GM18868 (cell line): Measurements from ENCODE around the gene TMEM42.

Experiments
- ATAC-seq: cut with Tn5 transposase; IDR thresholded peaks from one replicate; pipeline ENCODE4 v1.9.1; 2021; ENCODE audit warnings: mild to moderate bottlenecking, moderate library complexity; ENCODE audit not compliant: unreplicated experiment

The TMEM42 gene

GRCh38 chr3:44870375-44871061 is 8.8 kb downstream of the TMEM42 start:
- ATAC-seq = no peak

DNA sequence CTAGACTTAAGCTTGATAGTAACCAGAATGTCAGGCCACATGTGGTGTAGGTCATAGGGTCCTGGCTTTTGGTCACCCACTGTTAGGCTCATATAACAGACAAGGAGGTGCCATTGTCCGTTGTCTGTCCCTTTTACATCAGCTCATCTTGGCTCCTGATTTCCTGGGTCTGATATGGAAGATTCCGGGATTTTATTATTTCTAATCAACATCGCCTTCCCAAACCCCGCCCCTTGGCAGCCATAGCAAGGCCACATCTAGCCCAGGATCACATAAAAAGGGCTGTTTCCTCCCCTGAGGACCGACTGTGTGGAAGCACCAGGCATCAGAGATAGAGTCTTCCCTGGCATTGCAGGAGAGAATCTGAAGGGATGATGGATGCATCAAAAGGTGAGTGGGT is 12.6 kb downstream of the TMEM42 start, which contains the start of gene TGM4:
Gene TGM4, plus strand, starts transcription at position 301 of the 400 bp plus-strand sequence. Its CDS starts 71 bp downstream, at position 372.
- no peak for ATAC-seq

GRCh38 chr3:44875596-44875995 is 13.9 kb downstream of the TMEM42 start:
- ATAC-seq = no peak

GRCh38 chr3:44877333-44877732 is 15.6 kb downstream of the TMEM42 start:
- no peak for ATAC-seq

GRCh38 chr3:44880284-44880683 is 18.6 kb downstream of the TMEM42 start:
- ATAC-seq = no peak

GRCh38 chr3:44883213-44883955 is 21.7 kb downstream of the TMEM42 start:
- no peak for ATAC-seq

DNA sequence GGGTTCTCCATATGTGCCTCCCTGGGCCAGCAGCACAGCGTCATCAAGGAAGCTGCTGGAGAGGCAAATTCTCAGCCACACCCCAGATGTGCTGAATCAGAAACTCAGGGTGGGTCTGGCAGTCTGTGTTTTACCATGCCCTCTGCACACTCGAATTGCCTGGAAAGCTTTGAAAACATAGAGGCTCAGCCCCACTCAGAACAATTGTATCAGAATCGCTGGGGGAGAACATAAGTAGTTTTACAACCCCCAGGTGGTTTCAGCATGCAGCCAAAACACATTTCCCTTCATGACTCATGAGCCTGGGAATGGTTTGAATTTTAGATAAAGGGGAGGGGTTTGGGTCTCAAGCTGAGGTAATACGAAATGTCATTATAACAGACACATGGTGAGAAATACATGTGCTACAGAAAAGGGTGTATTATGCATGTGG is 22.3 kb downstream of the TMEM42 start:
- ATAC-seq = no peak

- no peak for ATAC-seq
Measured at GRCh38 chr3:44885618-44886017, 23.9 kb downstream of the TMEM42 start.

GRCh38 chr3:44886561-44886960 is 24.8 kb downstream of the TMEM42 start:
- no peak for ATAC-seq

GRCh38 chr3:44887101-44887500 is 25.4 kb downstream of the TMEM42 start:
- no peak for ATAC-seq

- ATAC-seq = no peak
Measured at GRCh38 chr3:44890258-44890657, 28.5 kb downstream of the TMEM42 start.

DNA sequence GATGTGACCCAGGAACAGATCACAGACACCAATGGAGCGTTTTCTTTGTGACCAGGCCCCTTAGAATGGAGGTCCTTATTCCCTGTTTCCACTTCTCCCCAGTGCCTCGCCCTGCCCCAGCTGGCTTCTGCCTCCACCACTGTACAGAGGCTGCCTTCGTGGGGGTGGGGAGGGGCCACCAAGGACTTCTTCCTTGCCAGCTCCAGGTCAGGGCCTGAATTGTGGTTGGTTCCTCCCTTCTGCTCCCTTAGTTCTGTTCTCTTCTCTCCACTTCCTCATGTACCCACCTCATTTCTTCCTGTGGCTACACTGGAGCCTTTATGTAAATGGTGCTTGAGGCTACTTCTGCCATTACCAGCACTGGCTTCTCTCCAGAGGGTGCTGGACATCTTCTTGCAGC is 29.1 kb downstream of the TMEM42 start:
- no peak for ATAC-seq

- no peak for ATAC-seq
Measured at GRCh38 chr3:44892689-44893088, 31.0 kb downstream of the TMEM42 start.

DNA sequence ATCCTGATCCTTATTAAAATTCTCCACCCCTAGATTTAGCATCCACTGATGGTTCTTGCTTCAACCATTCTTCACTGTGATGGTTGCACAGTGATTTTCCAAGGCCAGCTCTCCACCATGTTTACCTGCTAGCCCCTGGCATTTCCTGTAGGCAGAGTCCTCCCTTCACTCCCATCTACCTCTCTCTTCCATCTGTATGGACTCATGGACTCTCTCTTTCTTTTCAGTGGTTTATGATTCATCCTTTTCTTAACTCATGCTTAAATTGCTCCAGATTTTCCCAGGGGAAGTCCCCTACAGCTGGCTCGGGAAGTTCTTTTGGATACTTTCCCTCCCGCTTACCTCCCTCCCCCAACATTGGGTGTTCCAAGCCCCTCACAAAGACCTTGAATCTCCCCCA is 31.4 kb downstream of the TMEM42 start:
- ATAC-seq = no peak

- no peak for ATAC-seq
Measured at GRCh38 chr3:44894485-44894884, 32.8 kb downstream of the TMEM42 start.

DNA sequence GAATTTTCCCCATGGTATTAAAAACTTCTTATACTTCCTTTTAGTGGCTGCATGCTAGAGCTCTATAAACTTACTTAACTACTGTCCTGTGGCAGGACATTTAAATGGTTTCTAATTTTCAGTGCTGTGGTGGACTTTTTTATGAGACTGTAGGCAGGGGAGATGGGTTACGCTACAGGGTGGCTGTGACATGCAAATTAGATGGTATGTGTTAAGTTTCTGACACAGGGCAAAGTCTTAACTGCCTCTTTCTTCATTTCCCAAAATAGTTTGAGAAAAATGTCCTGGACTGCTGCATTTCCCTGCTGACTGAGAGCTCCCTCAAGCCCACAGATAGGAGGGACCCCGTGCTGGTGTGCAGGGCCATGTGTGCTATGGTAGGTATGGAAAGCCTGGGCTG is 34.7 kb downstream of the TMEM42 start:
- no peak for ATAC-seq

- no peak for ATAC-seq
Measured at GRCh38 chr3:44899683-44900367, 38.1 kb downstream of the TMEM42 start.

DNA sequence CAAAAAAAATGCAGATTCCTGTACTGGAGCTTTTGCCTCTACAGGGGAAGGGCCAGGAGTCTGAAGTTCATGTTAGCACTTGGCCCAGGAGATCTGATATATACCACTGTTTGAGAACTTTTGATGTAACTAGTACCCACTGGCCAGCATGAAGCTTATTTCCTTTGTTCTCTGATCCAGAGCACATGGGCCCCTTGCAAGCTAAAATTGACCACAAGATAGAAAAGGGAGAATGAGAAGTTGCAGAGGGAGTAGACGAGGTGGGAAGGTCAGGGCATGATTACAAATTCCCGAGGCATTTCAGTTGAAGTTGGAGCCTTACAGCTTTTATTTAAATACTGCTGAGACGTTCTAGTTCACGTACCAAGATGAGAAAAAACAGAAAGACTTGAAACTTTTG is 40.9 kb downstream of the TMEM42 start:
- no peak for ATAC-seq

DNA sequence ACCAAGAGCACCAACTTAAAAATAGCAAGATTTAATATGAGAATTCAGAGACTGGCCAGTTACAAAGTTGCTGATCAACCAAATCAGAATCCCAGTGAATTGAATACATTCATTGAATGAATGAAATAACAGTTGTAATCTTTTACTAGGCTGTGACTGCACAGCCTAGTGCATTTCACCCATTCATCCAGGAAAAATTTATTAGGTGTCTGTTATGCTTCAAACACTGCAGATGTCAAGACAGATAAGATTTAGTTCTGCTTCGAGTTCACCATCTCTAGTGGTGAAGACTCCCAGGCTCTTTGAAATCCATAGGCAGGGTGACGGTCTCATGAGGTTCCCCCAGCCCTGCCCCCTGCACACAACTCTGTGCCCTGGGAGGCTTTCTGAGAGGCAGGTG is 41.6 kb downstream of the TMEM42 start:
- ATAC-seq = no peak

DNA sequence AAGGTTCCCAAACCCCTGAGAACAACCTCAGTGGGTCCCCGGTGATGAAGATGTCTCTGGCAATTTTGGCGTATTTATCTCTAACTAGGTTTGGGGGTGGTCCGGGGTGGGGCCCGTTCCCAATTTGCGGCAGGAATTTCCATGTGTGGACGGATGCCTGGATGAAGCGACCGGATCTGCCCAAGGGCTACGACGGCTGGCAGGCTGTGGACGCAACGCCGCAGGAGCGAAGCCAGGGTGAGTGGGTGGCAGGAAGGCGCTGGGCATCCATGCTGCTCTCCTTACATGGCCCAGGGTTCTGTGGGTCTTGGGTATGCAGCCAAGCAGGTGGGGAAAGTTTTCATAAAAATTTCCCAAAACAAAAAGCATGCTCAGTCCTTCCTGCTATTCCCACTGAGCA is 42.0 kb downstream of the TMEM42 start:
- ATAC-seq = no peak

DNA sequence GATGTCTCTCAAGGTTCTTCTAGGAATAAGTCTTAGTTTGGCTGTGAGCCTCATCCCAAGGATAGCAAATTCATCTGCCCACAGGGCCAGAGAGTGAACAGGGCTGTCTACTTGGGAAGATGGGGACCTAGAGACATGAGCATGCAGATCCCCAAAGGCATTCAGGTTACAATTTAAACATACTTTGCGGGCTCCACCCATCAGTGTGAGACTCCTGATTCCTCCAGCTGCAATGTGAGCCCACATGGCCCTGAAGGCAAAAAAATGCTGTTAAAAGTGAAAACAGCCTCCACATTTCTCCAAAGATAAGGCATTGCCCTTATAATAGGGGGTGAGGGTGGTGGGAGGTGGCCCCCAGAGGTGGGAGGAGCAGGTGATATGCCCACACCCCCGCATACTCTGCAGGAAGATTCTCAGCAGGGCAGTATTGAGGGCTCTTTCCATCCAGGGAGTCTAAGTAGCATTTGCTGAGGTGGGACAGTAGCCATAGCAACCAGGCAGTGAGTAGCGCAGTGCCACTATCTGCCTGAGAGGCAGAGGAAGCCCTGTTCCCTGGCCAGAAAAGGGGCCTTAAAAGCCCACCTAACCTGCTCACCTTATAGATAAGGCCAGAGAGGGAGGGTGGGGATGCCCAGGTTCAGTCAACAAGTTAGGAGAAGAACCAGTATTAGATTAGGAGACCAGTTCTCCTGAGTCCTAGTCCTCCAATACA is 43.9 kb downstream of the TMEM42 start:
- ATAC-seq = no peak
